PC-9 (cell line): ENCODE measurements around the gene SLC25A24.

Experiments used
- EZH2 ChIP-seq: fragments of 200-600 bp; sonication (generic); IDR thresholded peaks from 2 replicates; pipeline ENCODE4 v1.8.0; 2017; ENCODE audit warnings: antibody characterized with exemption, low read depth
- TF ChIP-seq, protein P1 (sequence below): fragments of 200-600 bp; sonication (generic); conservative IDR thresholded peaks from 2 replicates; pipeline ENCODE4 v1.6.1; 2017; ENCODE audit warnings: mixed run types, antibody characterized with exemption, mild to moderate bottlenecking, moderate library complexity

- TF ChIP-seq EZH2, result no peak
- TF ChIP-seq, protein P1, sequence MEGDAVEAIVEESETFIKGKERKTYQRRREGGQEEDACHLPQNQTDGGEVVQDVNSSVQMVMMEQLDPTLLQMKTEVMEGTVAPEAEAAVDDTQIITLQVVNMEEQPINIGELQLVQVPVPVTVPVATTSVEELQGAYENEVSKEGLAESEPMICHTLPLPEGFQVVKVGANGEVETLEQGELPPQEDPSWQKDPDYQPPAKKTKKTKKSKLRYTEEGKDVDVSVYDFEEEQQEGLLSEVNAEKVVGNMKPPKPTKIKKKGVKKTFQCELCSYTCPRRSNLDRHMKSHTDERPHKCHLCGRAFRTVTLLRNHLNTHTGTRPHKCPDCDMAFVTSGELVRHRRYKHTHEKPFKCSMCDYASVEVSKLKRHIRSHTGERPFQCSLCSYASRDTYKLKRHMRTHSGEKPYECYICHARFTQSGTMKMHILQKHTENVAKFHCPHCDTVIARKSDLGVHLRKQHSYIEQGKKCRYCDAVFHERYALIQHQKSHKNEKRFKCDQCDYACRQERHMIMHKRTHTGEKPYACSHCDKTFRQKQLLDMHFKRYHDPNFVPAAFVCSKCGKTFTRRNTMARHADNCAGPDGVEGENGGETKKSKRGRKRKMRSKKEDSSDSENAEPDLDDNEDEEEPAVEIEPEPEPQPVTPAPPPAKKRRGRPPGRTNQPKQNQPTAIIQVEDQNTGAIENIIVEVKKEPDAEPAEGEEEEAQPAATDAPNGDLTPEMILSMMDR, result no peak
Observed at GRCh38 chr1:108190686-108191416, 9.3 kb downstream of the SLC25A24 start.
